Measurements from ENCODE around the gene TAF8. TPM values are rescaled to one million over a fixed set of nuclear protein-coding genes. Genes with fewer than 3 reads are reported as not detected.

Gene TAF8
- total RNA-seq, 1 donor from 2014 or later = 28.9 TPM

DNA sequence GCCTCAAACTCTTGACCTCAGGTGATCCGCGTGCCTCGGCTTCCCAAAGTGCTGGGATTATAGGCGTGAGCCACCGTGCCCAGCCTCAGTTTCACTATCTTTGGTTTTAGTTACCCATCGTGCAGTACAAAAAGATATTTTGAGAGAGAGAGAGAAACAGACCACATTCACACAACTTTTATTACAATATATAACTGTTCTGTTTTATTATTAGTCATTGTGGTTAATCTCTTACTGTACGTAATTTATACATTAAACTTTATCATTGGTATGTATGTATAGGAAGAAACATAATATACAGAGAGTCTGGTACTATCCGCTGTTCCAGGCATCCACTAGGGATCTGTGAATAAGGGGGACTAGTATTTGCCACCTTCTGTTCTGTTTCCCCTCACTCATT is 29.4 kb upstream of the TAF8 start:
- no peaks in the 10 kb centered on the region for H3K9me3 Mint-ChIP-seq
- TF ChIP-seq, protein P1, sequence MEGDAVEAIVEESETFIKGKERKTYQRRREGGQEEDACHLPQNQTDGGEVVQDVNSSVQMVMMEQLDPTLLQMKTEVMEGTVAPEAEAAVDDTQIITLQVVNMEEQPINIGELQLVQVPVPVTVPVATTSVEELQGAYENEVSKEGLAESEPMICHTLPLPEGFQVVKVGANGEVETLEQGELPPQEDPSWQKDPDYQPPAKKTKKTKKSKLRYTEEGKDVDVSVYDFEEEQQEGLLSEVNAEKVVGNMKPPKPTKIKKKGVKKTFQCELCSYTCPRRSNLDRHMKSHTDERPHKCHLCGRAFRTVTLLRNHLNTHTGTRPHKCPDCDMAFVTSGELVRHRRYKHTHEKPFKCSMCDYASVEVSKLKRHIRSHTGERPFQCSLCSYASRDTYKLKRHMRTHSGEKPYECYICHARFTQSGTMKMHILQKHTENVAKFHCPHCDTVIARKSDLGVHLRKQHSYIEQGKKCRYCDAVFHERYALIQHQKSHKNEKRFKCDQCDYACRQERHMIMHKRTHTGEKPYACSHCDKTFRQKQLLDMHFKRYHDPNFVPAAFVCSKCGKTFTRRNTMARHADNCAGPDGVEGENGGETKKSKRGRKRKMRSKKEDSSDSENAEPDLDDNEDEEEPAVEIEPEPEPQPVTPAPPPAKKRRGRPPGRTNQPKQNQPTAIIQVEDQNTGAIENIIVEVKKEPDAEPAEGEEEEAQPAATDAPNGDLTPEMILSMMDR (conservative IDR thresholded peaks at IDR 0.05) = no peak

DNA sequence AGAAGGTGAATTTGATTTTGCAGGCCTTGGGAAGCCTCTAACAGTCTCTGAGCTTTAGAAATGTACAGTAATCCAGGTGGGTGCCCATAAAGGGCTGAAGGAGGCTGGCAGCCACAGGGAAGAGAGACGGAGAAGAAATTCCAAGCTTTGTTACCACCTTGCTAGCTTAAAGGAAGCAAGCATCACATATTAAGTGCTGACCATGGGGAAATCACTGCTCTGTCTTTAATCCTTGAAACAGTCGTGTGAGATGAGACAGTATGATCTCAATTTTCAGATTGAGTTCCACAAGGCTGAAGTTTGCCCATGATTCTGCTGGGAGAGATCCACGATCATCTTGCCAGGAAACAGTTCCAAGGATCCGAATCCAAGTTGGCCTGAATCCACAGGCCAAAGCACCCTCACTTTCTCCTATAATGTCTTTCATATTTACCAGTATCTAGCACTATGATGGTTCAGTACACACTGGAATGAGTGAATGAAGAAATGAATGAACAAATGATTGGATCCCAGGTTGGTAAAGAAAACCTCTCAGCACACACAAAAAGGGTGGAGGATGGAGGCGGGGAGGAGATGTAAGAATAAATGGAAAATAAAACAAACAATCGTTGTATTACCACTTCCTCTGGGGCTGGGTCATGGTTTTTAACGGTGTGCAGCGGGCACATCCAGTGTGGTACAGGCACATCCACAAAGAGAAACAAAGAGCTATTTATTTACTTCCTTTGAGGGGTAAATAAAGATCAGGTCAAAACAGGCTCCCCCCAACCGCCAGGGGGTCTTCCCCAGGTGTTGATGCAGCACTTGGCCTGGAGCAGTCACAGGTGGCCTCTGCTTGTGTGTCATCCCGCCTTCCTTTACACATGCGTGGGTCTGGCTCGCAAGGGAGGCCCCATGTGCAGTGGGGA is 28.2 kb upstream of the TAF8 start:
- Mint-ChIP-seq H3K4me3 (no peak overlapping the region), H3K36me3 (ENCODE audit: low read depth) (no peaks in the 10 kb centered on the region), H3K27me3 (ENCODE audit: low read depth) (no peaks in the 10 kb centered on the region), H3K27ac (ENCODE audit: unreplicated experiment) (no peak overlapping the region), H3K4me1 (no peaks in the 10 kb centered on the region), H3K9me3 (no peaks in the 10 kb centered on the region)
- no peak for DNase-seq (ENCODE audit: low read depth, low spot score)
- TF ChIP-seq, protein P1 (conservative IDR thresholded peaks at IDR 0.05) = no peak

More for the DNA sequence above, 29.4 kb upstream of the TAF8 start:
- H3K4me1 Mint-ChIP-seq = no peaks in the 10 kb centered on the region
- no peaks in the 10 kb centered on the region for H3K27me3 Mint-ChIP-seq (ENCODE audit: low read depth)
- no peak overlapping the region for H3K4me3 Mint-ChIP-seq
- no peaks in the 10 kb centered on the region for H3K36me3 Mint-ChIP-seq (ENCODE audit: low read depth)
- no peak for DNase-seq (ENCODE audit: low read depth, low spot score)
- H3K27ac Mint-ChIP-seq (ENCODE audit: unreplicated experiment) = peak overlapping the region; percentile 14

DNA sequence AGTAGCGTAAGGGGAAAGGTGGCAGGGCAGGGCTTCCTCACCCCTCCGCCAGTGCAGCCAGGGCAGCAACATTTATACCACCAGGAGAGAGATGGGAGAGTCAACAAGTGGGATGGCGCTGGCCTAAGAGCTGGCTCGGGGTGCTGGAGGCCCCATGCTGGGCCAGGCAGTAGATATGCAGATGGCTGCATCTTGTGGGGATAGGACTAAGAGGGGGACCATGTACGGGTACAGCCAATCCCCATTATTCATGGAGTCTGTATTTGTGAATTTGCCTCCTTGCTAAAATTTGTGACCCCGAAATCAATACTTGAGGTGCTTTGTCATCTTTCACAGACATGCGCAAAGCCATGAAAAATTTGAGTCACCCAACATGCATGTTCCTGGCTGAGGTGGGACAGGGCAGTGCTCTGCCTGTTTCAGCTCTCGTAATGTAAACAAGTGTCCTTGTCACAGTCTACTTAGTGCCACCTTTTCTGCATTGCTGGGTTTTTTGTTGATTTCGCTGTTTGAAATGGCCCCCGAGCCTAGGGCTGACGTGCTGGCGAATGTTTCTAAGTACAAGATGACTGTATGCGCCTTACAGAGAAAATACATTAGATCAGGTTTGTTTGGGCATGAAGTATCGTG is 27.5 kb upstream of the TAF8 start:
- TF ChIP-seq, protein P1 (conservative IDR thresholded peaks at IDR 0.05) = no peak
- H3K4me1 Mint-ChIP-seq = no peaks in the 10 kb centered on the region
- no peak overlapping the region for H3K27ac Mint-ChIP-seq (ENCODE audit: unreplicated experiment)
- DNase-seq (ENCODE audit: low read depth, low spot score) = no peak
- H3K27me3 Mint-ChIP-seq (ENCODE audit: low read depth) = no peaks in the 10 kb centered on the region
- H3K9me3 Mint-ChIP-seq = no peaks in the 10 kb centered on the region
- no peaks in the 10 kb centered on the region for H3K36me3 Mint-ChIP-seq (ENCODE audit: low read depth)
- H3K4me3 Mint-ChIP-seq = no peak overlapping the region

DNA sequence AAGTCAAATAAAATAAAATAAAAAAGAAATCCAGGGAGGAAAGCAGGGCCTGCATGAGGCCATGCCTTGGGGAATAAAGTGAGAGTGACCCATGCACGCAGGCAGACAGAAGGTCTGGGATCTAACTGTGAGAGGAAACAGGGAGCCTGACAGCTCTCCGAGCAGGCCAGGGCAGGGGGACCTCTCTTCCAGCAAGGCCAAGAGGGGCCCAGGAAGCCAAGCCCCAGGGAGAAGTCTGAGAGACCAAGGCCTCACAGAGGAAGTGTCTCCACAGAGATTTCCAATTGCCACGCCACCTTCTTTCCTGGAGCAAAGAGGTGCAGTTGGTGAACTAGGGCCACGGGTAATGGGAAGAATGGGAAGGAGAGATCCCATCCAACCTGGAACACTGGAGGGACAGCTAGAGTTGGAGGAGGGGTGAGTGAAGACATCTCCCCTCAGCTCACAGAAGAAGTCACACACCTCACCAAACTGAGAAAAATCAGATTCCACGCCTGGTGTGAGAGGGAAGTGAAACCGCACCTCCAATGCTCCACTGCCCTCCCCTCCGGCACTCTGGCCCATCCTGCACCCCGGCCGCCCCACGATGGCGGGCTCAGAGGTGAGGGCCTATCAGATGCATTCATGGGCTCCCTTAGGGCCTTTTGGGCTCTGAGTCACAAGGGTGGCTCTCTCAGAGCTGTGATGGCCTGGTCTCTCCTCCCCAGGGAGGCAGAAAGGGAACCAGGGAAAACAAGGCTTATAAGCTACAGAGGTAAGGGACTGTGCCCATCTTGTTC is 25.1 kb upstream of the TAF8 start:
- no peak for DNase-seq (ENCODE audit: low read depth, low spot score)
- TF ChIP-seq, protein P1 (conservative IDR thresholded peaks at IDR 0.05) = no peak
- no peaks in the 10 kb centered on the region for H3K9me3 Mint-ChIP-seq
- no peak overlapping the region for H3K4me3 Mint-ChIP-seq
- H3K27me3 Mint-ChIP-seq (ENCODE audit: low read depth) = no peaks in the 10 kb centered on the region
- peak overlapping the region; percentile 54 for H3K27ac Mint-ChIP-seq (ENCODE audit: unreplicated experiment)
- no peaks in the 10 kb centered on the region for H3K4me1 Mint-ChIP-seq
- H3K36me3 Mint-ChIP-seq (ENCODE audit: low read depth) = no peaks in the 10 kb centered on the region

DNA sequence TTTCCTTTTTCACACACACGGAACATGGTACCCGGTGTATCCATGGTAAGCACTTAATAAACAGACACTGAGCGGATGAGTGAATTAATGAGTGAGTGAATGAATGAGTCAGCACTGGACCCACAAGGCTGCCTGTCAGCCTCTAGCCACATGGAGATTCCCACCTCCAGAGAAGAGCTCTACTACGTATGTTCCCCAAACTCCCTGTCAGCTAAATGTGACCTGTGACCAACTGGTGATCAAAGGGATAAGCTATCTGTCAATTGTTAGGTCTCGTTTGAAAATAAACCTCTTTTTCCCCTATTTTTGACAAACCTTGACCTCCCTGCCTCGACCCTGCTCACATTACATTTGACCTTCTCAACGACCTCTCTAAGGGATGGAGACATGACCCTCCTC is 24.5 kb upstream of the TAF8 start:
- Mint-ChIP-seq H3K27ac (ENCODE audit: unreplicated experiment) (no peak overlapping the region), H3K9me3 (no peaks in the 10 kb centered on the region), H3K4me1 (no peaks in the 10 kb centered on the region), H3K27me3 (ENCODE audit: low read depth) (no peaks in the 10 kb centered on the region), H3K36me3 (ENCODE audit: low read depth) (no peaks in the 10 kb centered on the region), H3K4me3 (no peak overlapping the region)
- DNase-seq (ENCODE audit: low read depth, low spot score) = no peak
- TF ChIP-seq, protein P1 (conservative IDR thresholded peaks at IDR 0.05) = no peak

Data from neural crest cell (in vitro differentiated cells).